HPDE6-E6E7 (cell line): Measurements from ENCODE around the gene EXOC4.

Experiments used
- DNase-seq: peaks from one replicate; pipeline ENCODE4 v3.0.0; 2011; ENCODE audit warnings: missing footprints; ENCODE audit errors: extremely low spot score

Gene EXOC4

DNA sequence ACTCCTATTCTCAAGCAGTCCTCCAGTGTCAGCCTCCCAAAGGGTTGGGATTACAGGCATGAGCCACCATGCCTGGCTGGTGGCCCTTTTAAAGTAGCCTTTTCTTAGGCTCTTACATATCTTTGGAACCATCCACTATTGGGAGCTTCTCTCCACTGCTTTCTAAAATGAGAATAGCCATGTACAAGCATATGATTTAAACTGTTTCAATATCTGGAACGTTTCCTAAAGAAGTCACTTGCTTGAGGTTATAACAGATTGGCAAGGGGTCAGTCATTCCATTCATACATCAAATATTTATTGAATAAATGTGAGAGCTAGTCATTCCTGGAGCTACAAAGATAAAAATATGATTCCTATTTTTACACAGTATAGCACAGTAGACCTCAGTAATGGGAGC is 776.9 kb downstream of the EXOC4 start:
- no peak for DNase-seq

GRCh38 chr7:134030460-134030865 is 777.6 kb downstream of the EXOC4 start:
- no peak for DNase-seq

- DNase-seq: no peak
These were observed 779.1 kb downstream of the EXOC4 start for GRCh38 chr7:134031835-134032617.

GRCh38 chr7:134034652-134035051 is 781.8 kb downstream of the EXOC4 start:
- no peak for DNase-seq

GRCh38 chr7:134037991-134038390 is 785.1 kb downstream of the EXOC4 start:
- DNase-seq: no peak

DNA sequence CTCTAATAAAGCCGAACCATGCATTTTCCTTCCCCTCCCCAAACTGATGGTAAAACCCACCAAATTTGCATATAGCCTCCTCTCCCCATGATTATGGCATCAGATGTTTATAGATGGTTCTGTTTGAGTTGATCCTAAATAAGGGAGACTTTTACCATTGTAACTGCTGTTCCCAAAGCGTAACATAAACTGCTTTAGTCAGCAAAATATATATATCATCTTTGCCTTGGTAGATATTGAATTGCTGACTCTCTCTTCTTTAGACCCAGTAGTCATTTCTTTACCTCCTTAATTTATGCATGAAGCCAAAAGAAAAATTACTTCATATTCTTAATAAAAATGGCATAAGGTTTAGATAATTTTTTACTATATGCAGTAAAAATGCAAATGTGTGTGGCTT is 788.1 kb downstream of the EXOC4 start:
- no peak for DNase-seq

DNA sequence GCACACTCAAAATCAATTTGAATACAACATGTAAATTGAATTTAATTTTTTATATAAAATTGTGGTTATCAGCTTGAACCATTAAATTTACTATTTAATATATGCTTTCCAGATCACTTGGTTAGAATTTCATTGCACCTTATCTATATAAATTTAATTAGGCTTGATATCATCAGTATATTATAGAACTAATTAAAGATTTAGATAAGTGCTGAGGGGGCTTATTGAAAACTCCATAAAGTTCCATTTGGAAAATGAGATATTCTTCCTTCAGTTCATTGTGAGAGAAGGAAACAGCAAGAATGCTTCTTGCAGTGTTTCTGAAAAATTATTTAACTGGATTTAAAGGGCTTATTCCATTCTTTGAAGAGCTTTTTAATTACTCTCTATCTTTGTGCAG is 788.6 kb downstream of the EXOC4 start:
- DNase-seq: no peak

- DNase-seq: no peak
These were observed 789.4 kb downstream of the EXOC4 start for GRCh38 chr7:134042307-134042706.

DNA sequence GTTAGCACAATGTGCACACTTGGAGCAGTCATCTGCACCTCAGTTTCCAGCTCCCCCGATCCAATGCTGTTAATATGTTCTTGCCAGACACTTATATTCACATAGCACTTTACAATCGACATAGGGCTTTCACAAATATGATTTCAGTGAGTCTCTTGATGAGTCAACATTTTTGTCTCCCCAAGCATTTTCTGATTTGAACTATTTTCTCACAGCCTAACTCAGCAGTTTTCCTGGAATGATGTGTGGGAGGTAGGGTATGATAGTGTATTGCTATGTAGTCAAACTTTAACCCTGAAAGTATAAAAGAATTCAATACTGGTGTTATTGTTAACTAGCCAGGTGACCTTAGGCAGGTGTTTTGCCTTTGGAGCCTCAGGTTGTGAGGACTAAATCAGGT is 791.8 kb downstream of the EXOC4 start:
- DNase-seq: no peak

DNA sequence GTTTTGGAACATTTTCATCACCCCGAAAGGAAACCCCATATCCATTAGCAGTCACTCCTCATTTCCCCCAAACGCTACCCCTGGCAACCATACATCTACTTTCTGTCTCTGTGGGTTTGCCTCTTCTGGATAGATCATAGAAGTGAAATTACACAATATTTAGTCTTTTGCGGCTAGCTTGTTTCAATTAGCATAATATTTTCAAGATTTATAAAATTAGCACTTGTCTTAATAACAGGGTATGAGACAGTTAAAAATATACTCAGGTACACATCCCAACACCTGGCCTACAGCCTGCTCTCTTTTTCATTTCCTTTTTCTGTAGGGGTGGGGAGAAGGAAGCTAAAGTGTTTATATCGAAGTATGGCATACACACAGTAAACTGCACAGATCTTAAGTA is 792.8 kb downstream of the EXOC4 start:
- no peak for DNase-seq

DNA sequence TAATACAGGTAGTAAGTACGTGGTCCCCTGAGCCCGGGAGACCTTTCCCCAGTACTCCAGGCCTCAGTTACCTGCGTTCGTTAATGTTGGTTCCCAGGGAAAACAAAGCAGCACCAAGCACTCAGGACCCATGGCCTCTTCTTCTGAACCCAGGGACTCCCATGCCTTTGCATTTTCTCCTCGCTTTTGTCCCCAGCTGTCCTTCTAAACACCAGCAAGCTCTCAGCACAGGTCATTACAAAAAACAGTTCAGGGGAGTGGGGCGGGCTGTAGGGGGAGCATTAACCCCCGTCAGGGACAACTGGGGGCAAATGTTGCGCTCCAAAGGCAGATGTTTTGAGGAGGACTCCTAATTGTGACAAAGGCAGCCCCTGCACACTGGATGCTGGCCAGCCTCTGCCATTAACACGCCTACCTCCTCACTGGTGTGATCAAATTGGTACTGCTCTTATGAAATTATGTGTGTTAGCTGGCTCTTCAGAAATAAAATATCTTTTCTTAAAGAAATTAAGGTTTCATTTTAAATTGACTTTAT is 793.8 kb downstream of the EXOC4 start:
- DNase-seq: no peak

DNA sequence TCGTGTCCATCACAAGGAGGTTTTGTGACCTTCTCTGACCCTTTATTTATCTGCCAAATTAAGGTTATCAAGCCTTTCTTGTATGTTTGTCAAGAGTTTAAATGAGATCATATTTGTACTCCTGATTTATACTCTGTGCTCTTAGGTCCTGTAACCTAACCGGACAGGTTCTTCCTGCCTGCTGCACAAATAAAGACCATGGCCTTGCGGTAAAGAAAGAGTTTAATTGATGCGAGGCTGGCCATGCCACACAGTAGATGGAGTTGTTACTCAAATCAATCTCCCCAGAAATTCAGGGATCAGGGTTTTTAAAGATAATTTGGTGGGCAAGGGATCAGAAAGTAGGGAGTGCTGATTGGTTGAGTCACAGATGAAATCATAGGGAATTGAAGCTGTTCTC is 794.8 kb downstream of the EXOC4 start:
- DNase-seq: no peak

DNA sequence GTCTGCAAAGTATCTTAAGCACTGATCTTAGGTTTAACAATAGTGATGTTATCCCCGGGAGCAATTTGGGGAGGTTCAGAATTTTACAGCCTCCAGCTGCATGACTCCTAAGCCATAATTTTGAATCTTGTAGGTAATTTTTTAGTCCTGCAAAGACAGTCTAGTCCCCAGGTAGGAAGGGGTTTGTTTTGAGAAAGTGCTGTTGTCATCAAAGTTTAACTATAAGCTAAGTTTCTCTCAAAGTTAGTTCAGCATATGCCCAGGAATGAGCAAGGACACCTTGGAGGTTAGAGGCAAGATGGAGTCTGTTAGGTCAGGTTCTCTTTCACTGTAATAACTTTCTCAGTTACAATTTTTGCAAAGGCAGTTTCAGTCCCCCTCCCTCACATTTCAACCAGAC is 795.3 kb downstream of the EXOC4 start:
- no peak for DNase-seq

GRCh38 chr7:134051020-134051419 is 798.1 kb downstream of the EXOC4 start:
- no peak for DNase-seq

- DNase-seq: no peak
These were observed 803.9 kb downstream of the EXOC4 start for GRCh38 chr7:134056816-134057215.

DNA sequence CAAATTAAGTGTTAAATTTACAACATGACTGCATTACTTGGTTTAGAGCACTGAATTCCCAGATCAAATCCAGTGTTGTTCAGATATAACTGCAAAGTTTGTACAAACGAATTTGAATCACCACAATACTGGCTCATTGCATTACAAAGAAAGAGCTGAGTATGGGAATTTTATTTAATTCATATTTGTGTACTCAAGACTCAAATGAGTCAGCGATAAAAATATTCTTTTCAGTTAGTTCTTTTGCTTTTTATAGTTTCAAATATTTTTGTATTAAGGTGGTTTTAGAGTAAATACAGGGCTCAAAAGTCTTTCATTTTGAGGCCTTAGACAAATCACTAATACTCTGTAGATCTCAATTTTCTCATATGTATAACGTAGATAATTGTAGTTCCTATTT is 805.6 kb downstream of the EXOC4 start:
- DNase-seq: no peak

DNA sequence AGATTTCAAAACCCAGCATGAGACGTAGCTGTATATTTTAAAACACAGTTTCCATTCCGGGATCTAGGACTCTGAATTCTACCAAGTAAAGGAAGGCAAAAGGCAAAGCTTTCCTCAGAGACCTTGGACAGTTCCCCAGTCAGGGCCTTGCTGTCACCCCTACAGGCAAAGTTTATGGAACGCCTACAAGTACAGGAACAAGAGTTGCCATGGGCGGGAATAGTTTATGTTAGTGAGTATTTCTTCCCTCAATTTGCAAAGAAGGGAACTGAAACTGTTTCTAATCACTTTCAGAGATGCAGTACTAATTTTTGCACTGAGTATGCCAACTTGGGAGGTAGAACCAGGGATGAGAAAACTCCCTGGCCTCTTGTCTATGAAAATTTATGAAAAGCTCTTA is 806.1 kb downstream of the EXOC4 start:
- DNase-seq: no peak

- DNase-seq: no peak
These were observed 807.0 kb downstream of the EXOC4 start for GRCh38 chr7:134059921-134060320.

- no peak for DNase-seq
These were observed 808.0 kb downstream of the EXOC4 start for GRCh38 chr7:134060874-134061273.

GRCh38 chr7:134062460-134062859 is 809.6 kb downstream of the EXOC4 start:
- no peak for DNase-seq

- DNase-seq: no peak
These were observed 812.5 kb downstream of the EXOC4 start for GRCh38 chr7:134065415-134065814.

DNA sequence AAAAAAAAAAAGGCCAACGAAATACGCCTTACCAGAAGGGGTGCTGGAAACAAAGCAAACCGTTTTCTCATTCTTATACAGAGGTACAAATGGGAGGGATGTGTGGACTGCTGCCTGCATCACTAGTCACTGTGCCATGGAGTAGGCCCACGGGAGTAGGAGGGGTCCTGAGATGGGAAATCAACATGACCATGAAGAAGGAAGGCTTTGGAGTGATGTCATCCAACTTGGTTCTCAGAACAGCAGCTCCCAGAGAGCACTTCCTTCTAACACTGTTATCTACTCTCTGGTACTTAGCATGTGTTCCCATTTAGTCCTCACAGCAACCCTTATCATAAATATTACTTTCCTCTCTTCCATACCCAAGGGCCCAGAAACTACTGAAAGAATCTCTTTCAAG is 814.3 kb downstream of the EXOC4 start:
- no peak for DNase-seq

- DNase-seq: no peak
These were observed 815.8 kb downstream of the EXOC4 start for GRCh38 chr7:134068670-134069069.

- no peak for DNase-seq
These were observed 816.3 kb downstream of the EXOC4 start for GRCh38 chr7:134069187-134069586.
